Stimulated activated CD4-positive, alpha-beta T cell treated with anti-CD3 and anti-CD28 coated beads, Interleukin-12 subunit alpha, Interleukin-12 subunit beta, amount 100 ng/mL, for 4 hours (primary cell): ENCODE data around the gene NFILZ.

ENCODE experiments used
- DNase-seq: peaks from one replicate; pipeline ENCODE4 v3.0.0-alpha.2; 2020

NFILZ gene

GRCh38 chr19:8642561-8642960 is 12.1 kb downstream of the NFILZ start:
- no peak for DNase-seq

- DNase-seq: no peak
Observed at GRCh38 chr19:8643860-8644653, 13.6 kb downstream of the NFILZ start.

GRCh38 chr19:8648240-8648639 is 17.8 kb downstream of the NFILZ start:
- DNase-seq: no peak

- DNase-seq: peak; percentile 70
Observed at GRCh38 chr19:8654591-8655339, 24.3 kb downstream of the NFILZ start.

- peak; percentile 8 for DNase-seq
Observed at GRCh38 chr19:8655340-8655709, 24.9 kb downstream of the NFILZ start.

- DNase-seq: no peak
Observed at GRCh38 chr19:8657869-8658268, 27.4 kb downstream of the NFILZ start.

GRCh38 chr19:8659905-8660304 is 29.5 kb downstream of the NFILZ start:
- DNase-seq: no peak

- no peak for DNase-seq
Observed at GRCh38 chr19:8662263-8662662, 31.8 kb downstream of the NFILZ start.

- DNase-seq: peak; percentile 22
Observed at GRCh38 chr19:8663920-8664670, 33.7 kb downstream of the NFILZ start.

- DNase-seq: no peak
Observed at GRCh38 chr19:8664671-8665057, 34.2 kb downstream of the NFILZ start.

GRCh38 chr19:8665468-8666213 is 35.2 kb downstream of the NFILZ start:
- no peak for DNase-seq

- no peak for DNase-seq
Observed at GRCh38 chr19:8666814-8667405, 36.5 kb downstream of the NFILZ start.

- DNase-seq: no peak
Observed at GRCh38 chr19:8673276-8673891, 43.0 kb downstream of the NFILZ start.

GRCh38 chr19:8675066-8675465 is 44.6 kb downstream of the NFILZ start:
- no peak for DNase-seq

GRCh38 chr19:8678244-8678807 is 47.9 kb downstream of the NFILZ start:
- DNase-seq: no peak
